Stomach (tissue), 9 donors: ENCODE data around the gene MSANTD2. TPM values are rescaled to one million over a fixed set of nuclear protein-coding genes. Genes with fewer than 3 reads are reported as not detected.

Experiments
- DNase-seq, 2 donors: peaks; one replicate each; pipeline versions ENCODE4 v3.0.0 to v3.0.0-alpha.2; 2013 to 2019
- H3K27ac ChIP-seq, 5 donors: fragments of 200-600 bp in 4 of 5; sonication (generic) in 4 of 5; one replicate each; pipeline ENCODE4 v1.5.1; 2013 to 2019; ENCODE audit warnings: mild to moderate bottlenecking in 1 of 5, moderate library complexity in 1 of 5
- H3K27me3 ChIP-seq, 3 donors: fragments of 200-600 bp; sonication (generic); one replicate each; pipeline ENCODE4 v1.5.1; 2017 to 2019; ENCODE audit warnings: mixed run types in 1 of 3
- H3K36me3 ChIP-seq, 4 donors: fragments of 200-600 bp; sonication (generic); 1 replicate in 3 of 4; 2 replicates in 1 of 4; pipeline ENCODE4 v1.5.1; 2016 to 2019
- H3K4me1 ChIP-seq, 4 donors: fragments of 200-600 bp; sonication (generic); one replicate each; pipeline ENCODE4 v1.5.1; 2016 to 2019
- H3K4me3 ChIP-seq, 4 donors: fragments of 200-600 bp; sonication (generic) in 3 of 4; one replicate each; pipeline ENCODE4 v1.5.1; 2016 to 2019; ENCODE audit warnings: mild to moderate bottlenecking in 1 of 4
- H3K9me3 ChIP-seq, 4 donors: fragments of 200-600 bp; sonication (generic); one replicate each; pipeline ENCODE4 v1.5.1; 2016 to 2019
- EP300 ChIP-seq: sonication (generic); formaldehyde crosslinking; IDR thresholded peaks from one replicate; pipeline ENCODE4 v1.6.1; 2017; ENCODE audit warnings: antibody characterized with exemption
- POLR2A ChIP-seq, 4 donors: fragments of 450-650 bp; IDR thresholded peaks; one replicate each; pipeline ENCODE4 v1.6.1; 2016; ENCODE audit warnings: antibody characterized with exemption in 4 of 4, control low read depth in 2 of 4, mild to moderate bottlenecking in 1 of 4, moderate library complexity in 1 of 4
- POLR2AphosphoS5 ChIP-seq, 3 donors: sonication (generic); formaldehyde crosslinking; IDR thresholded peaks; one replicate each; pipeline ENCODE4 v1.6.1; 2016; ENCODE audit warnings: antibody characterized with exemption in 3 of 3
- WGBS, 5 donors: extraction: QIAGEN DNeasy Blood & Tissue Kit in 3 of 5; methylation state at CpG; one replicate each; pipeline versions ENCODE4 v1.1.5 to v1.1.7; 2013 to 2018; 5-methylcytosine and 5-hydroxymethylcytosine counted together
- intact Hi-C: fragments of 100-400 bp; cut with DNase I; formaldehyde crosslinking; loops from one replicate; pipeline ENCODE4 v1.15.1; 2023; ENCODE audit warnings: low total_unique reads
- polyA plus RNA-seq, 3 donors: library from polyadenylated mRNA; stranded (reverse); fragments of 200-250 nt; gene quantifications; one replicate each; pipeline ENCODE4 v1.2.3, GENCODE V29; 2013
- total RNA-seq, 5 donors: library from RNA; depleted of rRNA; stranded (reverse); fragments of >200 nt; gene quantifications; one replicate each; pipeline versions ENCODE4 v1.1.0 to v1.2.3, GENCODE V29; 2014 to 2016
- TF ChIP-seq, protein P1 (sequence below), 7 experiments: fragments of 450-650 bp in 4 of 7; fragments of 200-600 bp in 3 of 7; sonication (generic) in 3 of 7; IDR thresholded peaks; one replicate each; pipeline ENCODE4 v1.5.1; 2016 to 2019; ENCODE audit warnings: antibody characterized with exemption in 7 of 7, control low read depth in 2 of 7, mild to moderate bottlenecking in 1 of 7
- donor health status: healthy with polysubstance abuse.
- donor health status: Bipolar disorder and iron deficiency.
- donor health status: healthy.

The MSANTD2 gene
- total and polyA plus RNA-seq, 8 donors: 2.8 to 40.2 (median 8.3) TPM

DNA sequence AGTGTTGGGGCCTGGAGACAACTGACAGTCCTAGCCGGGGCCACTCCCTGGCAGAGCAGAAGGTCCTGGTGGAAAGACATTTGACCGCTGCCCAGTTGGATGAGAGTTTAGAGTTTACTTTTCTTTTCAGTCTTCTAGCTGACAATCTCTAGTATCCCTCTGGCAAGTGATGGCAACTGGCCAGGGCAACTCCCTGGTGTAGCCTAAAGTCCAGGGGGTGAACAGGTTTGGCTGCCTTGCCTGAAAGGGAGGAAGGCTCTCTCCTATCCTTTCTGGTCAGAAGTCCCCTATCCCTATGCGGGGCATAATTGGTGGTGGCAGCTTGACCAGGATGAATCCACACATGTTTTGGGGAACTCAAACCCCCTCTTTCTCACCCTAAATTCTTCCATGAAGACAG, 16.8 kb upstream of the MSANTD2 start:
- Histone ChIP-seq H3K27me3 (peaks cover 0 to 59% (median 0%) of the 10 kb centered on the region in 3 donors), H3K4me1 (no peaks in the 10 kb centered on the region), H3K4me3 (no peak overlapping the region), H3K9me3 (no peaks in the 10 kb centered on the region), H3K36me3 (no peaks in the 10 kb centered on the region), H3K27ac (no peak overlapping the region)
- intact Hi-C loops: no loop called here
- WGBS, 5 donors: 71 to 78% (median 73%) methylated on average over 3 of the region's 3 CpGs
- no peak for DNase-seq
- no peak for TF ChIP-seq POLR2A (IDR thresholded peaks at IDR 0.05)
- TF ChIP-seq, protein P1, sequence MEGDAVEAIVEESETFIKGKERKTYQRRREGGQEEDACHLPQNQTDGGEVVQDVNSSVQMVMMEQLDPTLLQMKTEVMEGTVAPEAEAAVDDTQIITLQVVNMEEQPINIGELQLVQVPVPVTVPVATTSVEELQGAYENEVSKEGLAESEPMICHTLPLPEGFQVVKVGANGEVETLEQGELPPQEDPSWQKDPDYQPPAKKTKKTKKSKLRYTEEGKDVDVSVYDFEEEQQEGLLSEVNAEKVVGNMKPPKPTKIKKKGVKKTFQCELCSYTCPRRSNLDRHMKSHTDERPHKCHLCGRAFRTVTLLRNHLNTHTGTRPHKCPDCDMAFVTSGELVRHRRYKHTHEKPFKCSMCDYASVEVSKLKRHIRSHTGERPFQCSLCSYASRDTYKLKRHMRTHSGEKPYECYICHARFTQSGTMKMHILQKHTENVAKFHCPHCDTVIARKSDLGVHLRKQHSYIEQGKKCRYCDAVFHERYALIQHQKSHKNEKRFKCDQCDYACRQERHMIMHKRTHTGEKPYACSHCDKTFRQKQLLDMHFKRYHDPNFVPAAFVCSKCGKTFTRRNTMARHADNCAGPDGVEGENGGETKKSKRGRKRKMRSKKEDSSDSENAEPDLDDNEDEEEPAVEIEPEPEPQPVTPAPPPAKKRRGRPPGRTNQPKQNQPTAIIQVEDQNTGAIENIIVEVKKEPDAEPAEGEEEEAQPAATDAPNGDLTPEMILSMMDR (IDR thresholded peaks at IDR 0.05): no peak
- no peak for TF ChIP-seq POLR2AphosphoS5 (IDR thresholded peaks at IDR 0.05)
- TF ChIP-seq EP300: no peak

DNA sequence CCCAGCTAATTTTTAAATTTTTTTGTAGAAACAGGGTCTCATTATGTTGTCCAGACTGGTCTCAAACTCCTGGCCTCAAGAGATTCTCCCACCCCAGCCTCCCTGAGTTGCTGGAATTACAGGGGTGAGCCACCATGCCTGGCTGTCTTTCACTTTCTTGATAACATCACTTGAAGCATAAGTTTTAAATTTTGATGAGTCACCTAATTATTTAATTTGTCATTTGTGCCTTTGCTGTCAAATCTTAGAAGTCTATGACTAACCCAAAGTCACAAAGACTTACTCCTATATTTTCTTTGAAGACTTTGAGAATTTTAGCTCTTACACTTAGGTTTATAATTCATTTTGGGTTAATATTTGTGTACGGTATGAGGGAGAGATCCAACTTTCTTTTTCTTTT, 14.5 kb upstream of the MSANTD2 start:
- H3K27ac ChIP-seq: no peak overlapping the region
- H3K9me3 ChIP-seq: no peaks in the 10 kb centered on the region
- intact Hi-C loops: no loop called here
- WGBS, 5 donors: 89 to 94% (median 91%) methylated on average over 1 of the region's 1 CpG
- TF ChIP-seq POLR2A (IDR thresholded peaks at IDR 0.05) (no peak), POLR2AphosphoS5 (IDR thresholded peaks at IDR 0.05) (no peak), EP300 (no peak)
- TF ChIP-seq, protein P1 (IDR thresholded peaks at IDR 0.05): no peak
- H3K27me3 ChIP-seq: peaks cover 0 to 43% (median 0%) of the 10 kb centered on the region in 3 donors
- H3K36me3 ChIP-seq: no peaks in the 10 kb centered on the region
- H3K4me3 ChIP-seq: no peak overlapping the region
- no peak for DNase-seq
- no peaks in the 10 kb centered on the region for H3K4me1 ChIP-seq

DNA sequence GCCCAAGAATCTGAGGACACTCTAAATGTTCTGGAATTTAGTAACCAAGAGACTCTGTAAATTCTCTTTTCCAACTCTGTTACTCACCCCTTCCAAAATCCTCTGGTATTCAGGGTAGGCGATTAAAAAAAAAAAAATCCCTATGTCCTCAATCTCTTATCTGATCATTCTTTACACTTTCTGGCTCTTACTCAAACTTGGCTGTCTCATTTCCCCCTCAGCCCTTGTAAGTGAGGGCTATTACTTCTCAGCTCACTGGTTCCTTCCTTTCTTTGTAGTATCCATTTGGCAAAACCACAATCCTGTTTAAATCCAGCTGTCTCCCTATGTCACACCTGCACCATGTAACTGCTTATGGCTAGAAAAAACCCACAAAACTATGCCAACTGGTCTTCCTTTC, 12.7 kb upstream of the MSANTD2 start:
- no peaks in the 10 kb centered on the region for H3K4me1 ChIP-seq
- intact Hi-C loops: no loop called here
- WGBS, 5 donors: 0 to 44% (median 19%) methylated on average over 1 of the region's 1 CpG

DNA sequence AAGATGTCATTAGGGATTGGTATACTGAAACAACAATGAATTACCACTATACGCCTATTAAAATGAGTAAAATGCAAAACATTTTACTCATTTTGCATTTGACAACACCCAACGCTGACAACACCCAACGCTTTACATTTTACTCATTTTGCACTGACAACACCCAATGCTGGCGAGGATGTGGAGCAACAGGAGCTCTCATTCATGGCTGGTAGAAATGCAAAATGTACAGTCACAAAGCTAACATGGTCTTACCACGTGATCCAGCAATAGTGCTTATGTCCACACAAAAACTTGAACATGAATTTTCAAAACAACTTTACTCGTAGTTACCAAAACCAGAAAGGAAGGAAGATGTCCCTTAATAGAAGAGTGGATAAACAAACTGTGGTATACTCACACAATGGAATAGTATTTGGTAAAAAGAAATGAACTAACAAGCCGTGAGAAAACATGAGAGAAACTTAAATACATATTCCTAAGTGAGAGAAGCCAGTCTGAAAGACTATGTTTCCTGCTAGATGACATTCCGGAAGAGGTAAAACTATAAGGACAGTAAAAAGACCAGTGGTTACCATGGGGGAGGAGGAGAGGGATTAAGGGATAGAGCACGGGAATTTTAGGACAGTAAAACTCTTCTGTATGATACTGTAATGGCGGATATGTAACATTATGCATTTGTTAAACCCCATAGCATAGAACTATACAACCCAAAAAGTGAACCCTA, 11.4 kb upstream of the MSANTD2 start:
- no peak for DNase-seq
- Histone ChIP-seq H3K27ac (no peak overlapping the region), H3K36me3 (peaks cover 0 to 8% (median 6%) of the 10 kb centered on the region in 4 donors), H3K4me1 (no peaks in the 10 kb centered on the region), H3K9me3 (no peaks in the 10 kb centered on the region), H3K27me3 (peaks cover 0 to 18% (median 0%) of the 10 kb centered on the region in 3 donors), H3K4me3 (no peak overlapping the region)
- intact Hi-C loops: no loop called here
- no peak for TF ChIP-seq POLR2A (IDR thresholded peaks at IDR 0.05)
- TF ChIP-seq, protein P1 (IDR thresholded peaks at IDR 0.05): no peak
- TF ChIP-seq EP300: no peak
- TF ChIP-seq POLR2AphosphoS5 (IDR thresholded peaks at IDR 0.05): no peak
- 74 to 85% (median 82%) methylated on average over 10 of the region's 10 CpGs for WGBS, 5 donors

More for the DNA sequence above, 12.7 kb upstream of the MSANTD2 start:
- no peak overlapping the region for H3K4me3 ChIP-seq
- peaks cover 0 to 31% (median 0%) of the 10 kb centered on the region in 3 donors for H3K27me3 ChIP-seq
- DNase-seq: no peak
- H3K36me3 ChIP-seq: no peaks in the 10 kb centered on the region
- no peak for TF ChIP-seq POLR2AphosphoS5 (IDR thresholded peaks at IDR 0.05)
- TF ChIP-seq, protein P1 (IDR thresholded peaks at IDR 0.05): no peak
- TF ChIP-seq POLR2A (IDR thresholded peaks at IDR 0.05): no peak
- TF ChIP-seq EP300: no peak
- H3K9me3 ChIP-seq: no peaks in the 10 kb centered on the region
- no peak overlapping the region for H3K27ac ChIP-seq
